HEK293 (cell line): Measurements from ENCODE around the gene OR1E2.

Source experiments
- CTCF ChIA-PET: fragments of 350-600 bp; formaldehyde crosslinking; extraction: SDS; loops from one replicate; lab custom pipeline; 2021; ENCODE audit warnings: antibody characterized with exemption; lab: Yijun Ruan, JAX
- POLR2A ChIA-PET: fragments of 300-600 bp; formaldehyde crosslinking; extraction: SDS; loops from one replicate; lab custom pipeline; 2020; ENCODE audit warnings: antibody characterized with exemption, inconsistent platforms; lab: Yijun Ruan, JAX
- H3K27ac ChIP-seq: fragments of 200-500 bp; sonication (Bioruptor generic); 2 replicates; pipeline ENCODE4 v1.5.1; 2014; ENCODE audit warnings: low read depth, low read length, control low read depth, inconsistent platforms; ENCODE audit errors: extremely low read depth
- H3K36me3 ChIP-seq, 2 experiments: fragments of 200-500 bp in 1 of 2; sonication (Bioruptor generic) in 1 of 2; 1 replicate in 1 of 2; 2 replicates in 1 of 2; pipeline ENCODE4 v1.5.1; 2014 to 2017; ENCODE audit warnings: inconsistent platforms in 2 of 2, low read length in 2 of 2; ENCODE audit not compliant: control insufficient read depth in 2 of 2, insufficient read depth in 1 of 2
- H3K4me1 ChIP-seq: fragments of 200-500 bp; sonication (Bioruptor generic); 2 replicates; pipeline ENCODE4 v1.5.1; 2014; ENCODE audit warnings: mild to moderate bottlenecking, low read length, inconsistent platforms; ENCODE audit not compliant: control insufficient read depth, insufficient read depth
- H3K4me3 ChIP-seq: 2 replicates; pipeline ENCODE4 v1.5.1; 2011; ENCODE audit warnings: low read depth, mild to moderate bottlenecking, control low read depth, low read length, moderate library complexity
- H3K9me3 ChIP-seq: fragments of 200-500 bp; sonication (Bioruptor generic); 2 replicates; pipeline ENCODE4 v1.5.1; 2014; ENCODE audit warnings: low read depth, low read length, inconsistent platforms; ENCODE audit not compliant: control insufficient read depth, insufficient read depth
- GFI1B ChIP-seq: fragments of 450-650 bp; formaldehyde crosslinking; IDR thresholded peaks from 2 replicates; pipeline ENCODE4 v1.5.1; 2016; ENCODE audit warnings: missing biosample characterization, missing genetic modification characterization
- KLF16 ChIP-seq: fragments of 450-650 bp; formaldehyde crosslinking; IDR thresholded peaks from 2 replicates; pipeline ENCODE4 v1.5.1; 2017; ENCODE audit warnings: missing biosample characterization, missing genetic modification characterization
- MZF1 ChIP-seq: fragments of 450-650 bp; formaldehyde crosslinking; IDR thresholded peaks from 2 replicates; pipeline ENCODE4 v1.5.1; 2017; ENCODE audit warnings: missing biosample characterization, missing genetic modification characterization, borderline replicate concordance
- OVOL3 ChIP-seq: fragments of 450-650 bp; formaldehyde crosslinking; IDR thresholded peaks from 2 replicates; pipeline ENCODE4 v1.5.1; 2016; ENCODE audit warnings: missing biosample characterization, missing genetic modification characterization
- PRDM1 ChIP-seq: fragments of 450-650 bp; formaldehyde crosslinking; IDR thresholded peaks from 2 replicates; pipeline ENCODE4; 2016; ENCODE audit warnings: missing biosample characterization, missing genetic modification characterization
- ZBTB7A ChIP-seq: fragments of 450-650 bp; formaldehyde crosslinking; IDR thresholded peaks from 2 replicates; pipeline ENCODE4 v1.5.1; 2016; ENCODE audit warnings: low read depth, missing biosample characterization, missing genetic modification characterization
- ZNF114 ChIP-seq: fragments of 450-650 bp; formaldehyde crosslinking; IDR thresholded peaks from 2 replicates; pipeline ENCODE4 v1.5.0; 2017; ENCODE audit warnings: missing biosample characterization, missing genetic modification characterization
- ZNF146 ChIP-seq: fragments of 450-650 bp; formaldehyde crosslinking; IDR thresholded peaks from 2 replicates; pipeline ENCODE4 v1.5.1; 2016; ENCODE audit warnings: missing biosample characterization, missing genetic modification characterization
- ZNF248 ChIP-seq: fragments of 450-650 bp; formaldehyde crosslinking; IDR thresholded peaks from 2 replicates; pipeline ENCODE4 v1.5.1; 2017; ENCODE audit warnings: missing biosample characterization, missing genetic modification characterization
- ZNF324 ChIP-seq: fragments of 450-650 bp; formaldehyde crosslinking; IDR thresholded peaks from 2 replicates; pipeline ENCODE4 v1.5.1; 2016; ENCODE audit warnings: missing biosample characterization, missing genetic modification characterization
- ZNF366 ChIP-seq: fragments of 450-650 bp; formaldehyde crosslinking; conservative IDR thresholded peaks from 2 replicates; pipeline ENCODE4 v1.5.1; 2016; ENCODE audit warnings: missing biosample characterization, missing genetic modification characterization
- ZNF660 ChIP-seq: fragments of 450-650 bp; IDR thresholded peaks from 2 replicates; pipeline ENCODE4 v1.5.1; 2018; ENCODE audit warnings: missing biosample characterization, mild to moderate bottlenecking, missing genetic modification characterization
- ZNF707 ChIP-seq: fragments of 450-650 bp; formaldehyde crosslinking; IDR thresholded peaks from 2 replicates; pipeline ENCODE4 v1.5.1; 2016; ENCODE audit warnings: missing biosample characterization, missing genetic modification characterization
- TF ChIP-seq, protein P1 (sequence below): fragments of 450-650 bp; formaldehyde crosslinking; IDR thresholded peaks from 2 replicates; pipeline ENCODE4 v1.5.1; 2016; ENCODE audit warnings: missing biosample characterization, missing genetic modification characterization
- TF ChIP-seq, protein P2 (sequence below): fragments of 450-650 bp; formaldehyde crosslinking; IDR thresholded peaks from 2 replicates; pipeline ENCODE4 v1.5.1; 2016; ENCODE audit warnings: missing biosample characterization, missing genetic modification characterization
- TF ChIP-seq, protein P3 (sequence below): fragments of 450-650 bp; formaldehyde crosslinking; IDR thresholded peaks from 2 replicates; pipeline ENCODE4 v1.5.1; 2016; ENCODE audit warnings: missing biosample characterization, missing genetic modification characterization
- TF ChIP-seq, protein P4 (sequence below): fragments of 450-650 bp; formaldehyde crosslinking; IDR thresholded peaks from 2 replicates; pipeline ENCODE4 v1.5.1; 2016; ENCODE audit warnings: missing biosample characterization, missing genetic modification characterization

OR1E2 gene

DNA sequence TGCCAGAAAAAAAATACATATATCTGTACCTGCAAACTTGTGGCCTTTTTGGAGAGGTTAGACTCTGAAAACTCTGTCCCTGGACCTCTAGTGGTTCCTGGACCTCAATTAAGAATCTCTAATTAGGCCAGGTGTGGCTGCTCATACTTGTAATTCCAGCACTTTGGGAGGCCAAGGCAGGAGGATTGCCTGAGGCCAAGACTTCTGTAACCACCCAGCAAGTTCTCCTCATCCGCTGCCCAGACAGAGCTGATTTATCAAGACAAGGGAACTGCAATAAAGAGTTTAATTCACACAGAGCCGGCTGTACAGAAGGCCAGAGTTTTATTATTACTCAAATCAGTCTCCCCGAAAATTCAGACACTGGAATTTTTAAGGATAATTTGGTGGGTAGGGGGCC lies 46.3 kb upstream of the OR1E2 start:
- ChIA-PET POLR2A (no interaction called here), CTCF (interaction anchor here (0.6 kb wide), 2 partner anchors 72 to 206 kb away, joined by 3 to 5 read pairs; no protein-coding TSS in a partner anchor)
- TF ChIP-seq, protein P1, sequence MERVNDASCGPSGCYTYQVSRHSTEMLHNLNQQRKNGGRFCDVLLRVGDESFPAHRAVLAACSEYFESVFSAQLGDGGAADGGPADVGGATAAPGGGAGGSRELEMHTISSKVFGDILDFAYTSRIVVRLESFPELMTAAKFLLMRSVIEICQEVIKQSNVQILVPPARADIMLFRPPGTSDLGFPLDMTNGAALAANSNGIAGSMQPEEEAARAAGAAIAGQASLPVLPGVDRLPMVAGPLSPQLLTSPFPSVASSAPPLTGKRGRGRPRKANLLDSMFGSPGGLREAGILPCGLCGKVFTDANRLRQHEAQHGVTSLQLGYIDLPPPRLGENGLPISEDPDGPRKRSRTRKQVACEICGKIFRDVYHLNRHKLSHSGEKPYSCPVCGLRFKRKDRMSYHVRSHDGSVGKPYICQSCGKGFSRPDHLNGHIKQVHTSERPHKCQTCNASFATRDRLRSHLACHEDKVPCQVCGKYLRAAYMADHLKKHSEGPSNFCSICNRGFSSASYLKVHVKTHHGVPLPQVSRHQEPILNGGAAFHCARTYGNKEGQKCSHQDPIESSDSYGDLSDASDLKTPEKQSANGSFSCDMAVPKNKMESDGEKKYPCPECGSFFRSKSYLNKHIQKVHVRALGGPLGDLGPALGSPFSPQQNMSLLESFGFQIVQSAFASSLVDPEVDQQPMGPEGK (tag by site-specific recombination), result no peak
- no peak for TF ChIP-seq ZNF366 (tag by site-specific recombination)
- TF ChIP-seq KLF16 (tag by site-specific recombination), result no peak
- Histone ChIP-seq H3K4me3 (no peak overlapping the region), H3K9me3 (no peaks in the 10 kb centered on the region), H3K4me1 (no peaks in the 10 kb centered on the region), H3K36me3 (no peaks in the 10 kb centered on the region), H3K27ac (no peak overlapping the region)

DNA sequence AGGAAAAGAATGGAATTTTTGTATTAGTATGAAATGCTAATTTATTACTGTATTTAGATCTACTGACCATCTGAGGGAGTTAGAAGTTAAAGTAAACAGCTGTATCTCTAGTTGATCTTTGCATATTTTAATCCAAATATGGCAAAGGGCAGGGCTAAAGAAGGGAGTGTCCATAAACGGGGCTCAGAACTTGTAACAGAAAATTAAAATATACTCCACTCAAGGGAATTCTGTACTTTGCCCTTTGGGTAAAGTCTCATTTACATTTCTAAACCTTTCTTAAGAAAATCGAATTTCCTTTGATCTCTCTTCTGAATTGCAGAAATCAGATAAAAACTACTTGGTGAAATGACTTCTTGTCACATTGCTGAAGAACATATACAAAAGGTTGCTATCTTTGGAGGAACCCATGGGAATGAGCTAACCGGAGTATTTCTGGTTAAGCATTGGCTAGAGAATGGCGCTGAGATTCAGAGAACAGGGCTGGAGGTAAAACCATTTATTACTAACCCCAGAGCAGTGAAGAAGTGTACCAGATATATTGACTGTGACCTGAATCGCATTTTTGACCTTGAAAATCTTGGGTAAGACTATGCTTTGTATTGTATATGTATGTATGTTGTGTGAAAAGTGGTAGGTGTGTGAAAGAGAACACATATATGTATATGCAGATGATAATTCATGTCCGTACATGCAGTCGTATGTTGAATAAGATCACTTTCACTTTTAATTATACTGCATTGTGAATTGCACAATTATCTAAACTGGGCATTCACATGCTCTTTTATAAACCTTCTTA lies 42.4 kb upstream of the OR1E2 start, which contains the start of gene ASPA:
TSS of gene ASPA (plus strand) at position 186 of the 799 bp plus-strand sequence. CDS start at position 349, 163 bp downstream.
- Histone ChIP-seq H3K27ac (no peak within 1 kb of the TSS), H3K4me1 (no peaks in the 10 kb centered on the region), H3K36me3 (no peaks in the 10 kb centered on the region), H3K9me3 (no peaks in the 10 kb centered on the region), H3K4me3 (no peak within 1 kb of the TSS)
- TF ChIP-seq, protein P2, sequence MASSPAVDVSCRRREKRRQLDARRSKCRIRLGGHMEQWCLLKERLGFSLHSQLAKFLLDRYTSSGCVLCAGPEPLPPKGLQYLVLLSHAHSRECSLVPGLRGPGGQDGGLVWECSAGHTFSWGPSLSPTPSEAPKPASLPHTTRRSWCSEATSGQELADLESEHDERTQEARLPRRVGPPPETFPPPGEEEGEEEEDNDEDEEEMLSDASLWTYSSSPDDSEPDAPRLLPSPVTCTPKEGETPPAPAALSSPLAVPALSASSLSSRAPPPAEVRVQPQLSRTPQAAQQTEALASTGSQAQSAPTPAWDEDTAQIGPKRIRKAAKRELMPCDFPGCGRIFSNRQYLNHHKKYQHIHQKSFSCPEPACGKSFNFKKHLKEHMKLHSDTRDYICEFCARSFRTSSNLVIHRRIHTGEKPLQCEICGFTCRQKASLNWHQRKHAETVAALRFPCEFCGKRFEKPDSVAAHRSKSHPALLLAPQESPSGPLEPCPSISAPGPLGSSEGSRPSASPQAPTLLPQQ (tag by site-specific recombination), result no peak
- POLR2A ChIA-PET, result no interaction called here
- CTCF ChIA-PET, result interaction anchor here (0.6 kb wide), 2 partner anchors 170 to 800 kb away, joined by 3 read pairs; no protein-coding TSS in a partner anchor

DNA sequence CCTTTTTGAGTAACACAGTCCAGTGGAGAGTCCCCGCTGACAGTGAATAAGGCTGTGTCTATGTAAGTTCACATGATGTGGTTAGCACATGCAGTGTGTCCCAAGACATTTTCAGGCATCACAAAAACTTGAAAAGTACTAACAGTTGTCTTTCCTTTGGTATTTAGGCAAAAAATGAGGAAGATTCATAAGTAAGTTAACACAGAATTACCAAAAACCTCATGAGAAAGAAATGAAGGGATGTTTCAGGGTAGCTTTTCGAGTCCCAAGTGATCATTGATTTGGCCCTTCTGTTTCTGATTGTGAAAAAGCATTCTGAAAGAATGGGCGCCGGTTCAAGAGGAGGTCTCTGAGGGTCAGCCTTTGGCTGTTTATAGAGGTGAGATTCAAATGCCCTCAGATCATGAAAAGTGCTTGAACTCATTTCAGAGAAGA lies 41.6 kb upstream of the OR1E2 start:
- CTCF ChIA-PET, result no interaction called here
- no peaks in the 10 kb centered on the region for H3K4me1 ChIP-seq
- no peak overlapping the region for H3K4me3 ChIP-seq
- TF ChIP-seq ZBTB7A (tag by site-specific recombination), result no peak
- TF ChIP-seq GFI1B (tag by site-specific recombination), result no peak
- TF ChIP-seq ZNF324 (tag by site-specific recombination), result no peak
- TF ChIP-seq ZNF146 (tag by site-specific recombination), result no peak
- no peak for TF ChIP-seq ZNF707 (tag by site-specific recombination)
- TF ChIP-seq, all 188 proteins: peak for 0
- Histone ChIP-seq H3K27ac (no peak overlapping the region), H3K9me3 (no peaks in the 10 kb centered on the region), H3K36me3 (no peaks in the 10 kb centered on the region)
- POLR2A ChIA-PET, result interaction anchor here (0.6 kb wide), 1 partner anchor 652 kb away, joined by 5 read pairs; no protein-coding TSS in a partner anchor

DNA sequence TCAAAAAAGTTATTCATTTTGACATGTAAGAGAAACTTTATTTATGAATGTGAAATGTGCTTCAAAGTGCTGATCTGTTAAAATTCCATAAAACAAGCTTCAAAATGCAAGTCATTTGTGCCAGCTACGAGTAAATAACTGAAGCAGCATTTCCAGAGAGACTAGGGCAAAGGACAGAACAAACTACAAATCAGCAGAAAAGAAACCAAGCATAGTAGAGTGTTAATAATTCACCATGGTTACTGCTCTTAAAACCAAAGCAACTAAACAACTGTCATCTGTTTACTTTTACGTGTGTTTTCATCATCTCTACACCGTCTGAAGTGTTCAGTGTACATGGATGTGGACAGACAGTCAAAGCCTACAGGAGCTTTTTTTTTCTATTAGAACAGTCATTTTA lies 40.6 kb upstream of the OR1E2 start:
- POLR2A ChIA-PET, result no interaction called here
- CTCF ChIA-PET, result interaction anchor here (1.0 kb wide), 1 partner anchor 27 kb away, joined by 3 read pairs; no protein-coding TSS in a partner anchor
- no peak overlapping the region for H3K27ac ChIP-seq
- TF ChIP-seq ZNF248 (tag by site-specific recombination) (no peak), OVOL3 (tag by site-specific recombination) (no peak), ZNF114 (no peak), PRDM1 (tag by site-specific recombination) (no peak), ZNF660 (no peak), MZF1 (tag by site-specific recombination) (no peak)
- TF ChIP-seq, protein P3, sequence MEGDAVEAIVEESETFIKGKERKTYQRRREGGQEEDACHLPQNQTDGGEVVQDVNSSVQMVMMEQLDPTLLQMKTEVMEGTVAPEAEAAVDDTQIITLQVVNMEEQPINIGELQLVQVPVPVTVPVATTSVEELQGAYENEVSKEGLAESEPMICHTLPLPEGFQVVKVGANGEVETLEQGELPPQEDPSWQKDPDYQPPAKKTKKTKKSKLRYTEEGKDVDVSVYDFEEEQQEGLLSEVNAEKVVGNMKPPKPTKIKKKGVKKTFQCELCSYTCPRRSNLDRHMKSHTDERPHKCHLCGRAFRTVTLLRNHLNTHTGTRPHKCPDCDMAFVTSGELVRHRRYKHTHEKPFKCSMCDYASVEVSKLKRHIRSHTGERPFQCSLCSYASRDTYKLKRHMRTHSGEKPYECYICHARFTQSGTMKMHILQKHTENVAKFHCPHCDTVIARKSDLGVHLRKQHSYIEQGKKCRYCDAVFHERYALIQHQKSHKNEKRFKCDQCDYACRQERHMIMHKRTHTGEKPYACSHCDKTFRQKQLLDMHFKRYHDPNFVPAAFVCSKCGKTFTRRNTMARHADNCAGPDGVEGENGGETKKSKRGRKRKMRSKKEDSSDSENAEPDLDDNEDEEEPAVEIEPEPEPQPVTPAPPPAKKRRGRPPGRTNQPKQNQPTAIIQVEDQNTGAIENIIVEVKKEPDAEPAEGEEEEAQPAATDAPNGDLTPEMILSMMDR (tag by site-specific recombination), result no peak
- TF ChIP-seq, protein P4, sequence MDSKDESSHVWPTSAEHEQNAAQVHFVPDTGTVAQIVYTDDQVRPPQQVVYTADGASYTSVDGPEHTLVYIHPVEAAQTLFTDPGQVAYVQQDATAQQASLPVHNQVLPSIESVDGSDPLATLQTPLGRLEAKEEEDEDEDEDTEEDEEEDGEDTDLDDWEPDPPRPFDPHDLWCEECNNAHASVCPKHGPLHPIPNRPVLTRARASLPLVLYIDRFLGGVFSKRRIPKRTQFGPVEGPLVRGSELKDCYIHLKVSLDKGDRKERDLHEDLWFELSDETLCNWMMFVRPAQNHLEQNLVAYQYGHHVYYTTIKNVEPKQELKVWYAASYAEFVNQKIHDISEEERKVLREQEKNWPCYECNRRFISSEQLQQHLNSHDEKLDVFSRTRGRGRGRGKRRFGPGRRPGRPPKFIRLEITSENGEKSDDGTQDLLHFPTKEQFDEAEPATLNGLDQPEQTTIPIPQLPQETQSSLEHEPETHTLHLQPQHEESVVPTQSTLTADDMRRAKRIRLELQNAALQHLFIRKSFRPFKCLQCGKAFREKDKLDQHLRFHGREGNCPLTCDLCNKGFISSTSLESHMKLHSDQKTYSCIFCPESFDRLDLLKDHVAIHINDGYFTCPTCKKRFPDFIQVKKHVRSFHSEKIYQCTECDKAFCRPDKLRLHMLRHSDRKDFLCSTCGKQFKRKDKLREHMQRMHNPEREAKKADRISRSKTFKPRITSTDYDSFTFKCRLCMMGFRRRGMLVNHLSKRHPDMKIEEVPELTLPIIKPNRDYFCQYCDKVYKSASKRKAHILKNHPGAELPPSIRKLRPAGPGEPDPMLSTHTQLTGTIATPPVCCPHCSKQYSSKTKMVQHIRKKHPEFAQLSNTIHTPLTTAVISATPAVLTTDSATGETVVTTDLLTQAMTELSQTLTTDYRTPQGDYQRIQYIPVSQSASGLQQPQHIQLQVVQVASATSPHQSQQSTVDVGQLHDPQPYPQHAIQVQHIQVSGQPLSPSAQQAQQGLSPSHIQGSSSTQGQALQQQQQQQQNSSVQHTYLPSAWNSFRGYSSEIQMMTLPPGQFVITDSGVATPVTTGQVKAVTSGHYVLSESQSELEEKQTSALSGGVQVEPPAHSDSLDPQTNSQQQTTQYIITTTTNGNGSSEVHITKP (tag by site-specific recombination), result no peak

More for the DNA sequence above, 40.6 kb upstream of the OR1E2 start:
- no peak overlapping the region for H3K4me3 ChIP-seq
- H3K9me3 ChIP-seq, result no peaks in the 10 kb centered on the region
- H3K4me1 ChIP-seq, result no peaks in the 10 kb centered on the region
- no peaks in the 10 kb centered on the region for H3K36me3 ChIP-seq
